A673 (cell line): Measurements from ENCODE around the gene INPP5F.

Experiments used
- EZH2 ChIP-seq: fragments of 200-600 bp; sonication (generic); IDR thresholded peaks from 2 replicates; pipeline ENCODE4 v1.6.1; 2017; ENCODE audit warnings: borderline replicate concordance, low read depth, mild to moderate bottlenecking, mixed read lengths, antibody characterized with exemption, low read length; ENCODE audit not compliant: poor library complexity, severe bottlenecking
- TF ChIP-seq, protein P1 (sequence below): fragments of 300-800, 200-600 bp; sonication (generic); conservative IDR thresholded peaks from 2 replicates; pipeline ENCODE4 v1.5.1; 2017; ENCODE audit warnings: low read depth, mild to moderate bottlenecking, antibody characterized with exemption, low read length, moderate library complexity, mixed read lengths

DNA sequence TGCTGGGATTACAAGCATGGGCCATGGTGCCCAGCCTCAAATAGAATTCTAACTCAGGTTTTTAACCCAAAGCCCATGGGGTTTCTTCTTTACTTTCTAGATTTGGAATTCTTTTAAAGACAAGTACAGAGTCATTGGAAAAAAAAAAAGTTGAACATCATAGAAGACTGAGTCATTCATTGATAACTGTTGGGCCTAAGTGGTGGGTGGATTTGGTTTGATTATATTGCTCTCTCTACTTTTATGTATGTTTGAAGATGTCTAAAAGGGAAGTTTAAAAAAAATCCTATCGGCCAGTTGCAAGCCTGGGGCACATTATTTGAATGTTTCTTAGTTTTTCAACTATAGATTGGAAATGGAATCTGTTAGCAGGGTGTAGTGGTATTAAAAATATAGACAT, 49.7 kb downstream of the INPP5F start:
- TF ChIP-seq EZH2 = no peak
- TF ChIP-seq, protein P1, sequence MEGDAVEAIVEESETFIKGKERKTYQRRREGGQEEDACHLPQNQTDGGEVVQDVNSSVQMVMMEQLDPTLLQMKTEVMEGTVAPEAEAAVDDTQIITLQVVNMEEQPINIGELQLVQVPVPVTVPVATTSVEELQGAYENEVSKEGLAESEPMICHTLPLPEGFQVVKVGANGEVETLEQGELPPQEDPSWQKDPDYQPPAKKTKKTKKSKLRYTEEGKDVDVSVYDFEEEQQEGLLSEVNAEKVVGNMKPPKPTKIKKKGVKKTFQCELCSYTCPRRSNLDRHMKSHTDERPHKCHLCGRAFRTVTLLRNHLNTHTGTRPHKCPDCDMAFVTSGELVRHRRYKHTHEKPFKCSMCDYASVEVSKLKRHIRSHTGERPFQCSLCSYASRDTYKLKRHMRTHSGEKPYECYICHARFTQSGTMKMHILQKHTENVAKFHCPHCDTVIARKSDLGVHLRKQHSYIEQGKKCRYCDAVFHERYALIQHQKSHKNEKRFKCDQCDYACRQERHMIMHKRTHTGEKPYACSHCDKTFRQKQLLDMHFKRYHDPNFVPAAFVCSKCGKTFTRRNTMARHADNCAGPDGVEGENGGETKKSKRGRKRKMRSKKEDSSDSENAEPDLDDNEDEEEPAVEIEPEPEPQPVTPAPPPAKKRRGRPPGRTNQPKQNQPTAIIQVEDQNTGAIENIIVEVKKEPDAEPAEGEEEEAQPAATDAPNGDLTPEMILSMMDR = no peak
